Urothelium cell line (cell line): ENCODE results near the gene UGT1A5.

Experiments used
- DNase-seq: peaks from one replicate; pipeline ENCODE4 v3.0.0; 2011; ENCODE audit warnings: low spot score, mixed read lengths
- FAIRE-seq: peaks from 2 replicates; lab custom pipeline; 2011; peaks lifted over from hg19 to GRCh38; lab: Jason Lieb, UNC

The UGT1A5 gene

DNA sequence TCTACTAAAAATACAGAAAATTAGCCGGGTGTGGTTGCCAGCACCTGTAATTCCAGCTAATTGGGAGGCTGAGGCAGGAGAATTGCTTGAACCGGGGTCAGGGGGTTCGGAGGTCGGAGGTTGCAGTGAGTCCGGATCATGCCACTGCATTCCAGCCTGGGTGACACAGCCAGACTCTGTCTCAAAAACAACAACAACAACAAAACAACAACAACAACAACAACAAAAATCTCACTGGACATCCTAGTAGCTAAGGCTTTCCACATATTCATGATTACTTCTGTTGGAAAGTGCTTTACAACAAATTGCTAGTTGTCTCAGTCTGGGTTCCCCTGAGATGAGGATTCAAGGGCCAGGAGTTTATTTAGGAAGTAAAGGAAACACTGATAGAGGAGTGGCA is 61.1 kb downstream of the UGT1A5 start:
- no peak for DNase-seq
- no peak for FAIRE-seq

DNA sequence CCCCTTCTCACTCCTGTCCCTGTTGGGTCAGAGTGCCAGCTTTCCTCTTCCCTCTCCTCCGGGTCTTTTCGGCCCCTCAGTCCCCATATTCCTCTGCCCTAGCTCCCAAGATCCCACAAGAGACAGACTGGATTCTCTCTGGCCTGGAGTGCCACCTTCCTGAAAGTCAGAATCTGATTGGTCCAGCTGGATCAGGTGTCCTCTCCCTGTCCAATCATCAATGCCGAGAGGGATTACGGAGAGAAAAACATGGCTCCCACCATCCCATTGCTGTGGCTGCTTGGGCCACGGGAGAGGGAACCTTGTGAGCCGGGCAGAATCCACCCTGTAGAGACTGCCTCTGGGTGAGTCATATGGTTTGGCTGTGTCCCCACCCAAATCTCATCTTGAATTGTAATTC is 62.7 kb downstream of the UGT1A5 start:
- FAIRE-seq, result no peak
- DNase-seq, result no peak

DNA sequence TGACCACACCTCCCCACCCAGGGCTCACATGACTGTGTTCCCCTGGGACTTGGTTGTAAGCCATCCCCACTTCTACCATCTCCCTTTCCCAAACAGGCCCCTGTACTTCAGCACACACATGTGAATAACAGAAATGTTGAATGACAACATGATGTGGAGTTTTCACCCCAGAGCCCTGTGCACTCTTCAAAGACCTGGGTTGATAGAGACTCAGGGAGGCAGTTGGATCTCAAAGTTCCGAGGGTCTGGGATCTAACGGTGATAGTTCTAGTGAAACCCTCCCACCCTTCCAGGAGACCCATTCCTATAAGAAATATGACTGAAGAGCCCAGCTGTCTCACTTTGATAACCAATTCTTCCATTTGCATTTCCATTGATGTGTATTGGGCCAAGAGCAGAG is 65.3 kb downstream of the UGT1A5 start, which contains the start of gene MROH2A:
Gene MROH2A (plus strand): TSS at position 301 of the 400 bp plus-strand sequence. CDS start 1,029 bp downstream, outside the sequence.
- FAIRE-seq (no peak), DNase-seq (no peak)

DNA sequence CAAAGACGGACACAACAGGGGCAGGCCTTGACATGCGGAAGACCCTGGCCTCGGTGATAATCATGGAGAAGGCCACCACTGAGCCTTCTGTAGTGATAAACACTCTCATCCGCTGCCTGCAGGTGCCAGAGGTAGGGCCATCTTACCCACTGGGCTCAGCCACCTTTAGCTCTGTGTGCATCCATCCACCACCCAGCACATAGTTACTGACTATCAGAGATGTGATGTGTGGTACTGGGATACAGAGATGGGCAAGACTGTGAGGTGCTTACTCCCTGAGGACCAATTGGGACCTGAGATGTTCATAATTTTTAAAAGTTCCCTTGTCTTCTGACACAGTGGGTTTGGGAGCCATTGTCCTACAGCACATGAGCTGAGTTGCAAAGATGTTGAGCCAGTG is 67.0 kb downstream of the UGT1A5 start:
- DNase-seq (no peak), FAIRE-seq (no peak)

DNA sequence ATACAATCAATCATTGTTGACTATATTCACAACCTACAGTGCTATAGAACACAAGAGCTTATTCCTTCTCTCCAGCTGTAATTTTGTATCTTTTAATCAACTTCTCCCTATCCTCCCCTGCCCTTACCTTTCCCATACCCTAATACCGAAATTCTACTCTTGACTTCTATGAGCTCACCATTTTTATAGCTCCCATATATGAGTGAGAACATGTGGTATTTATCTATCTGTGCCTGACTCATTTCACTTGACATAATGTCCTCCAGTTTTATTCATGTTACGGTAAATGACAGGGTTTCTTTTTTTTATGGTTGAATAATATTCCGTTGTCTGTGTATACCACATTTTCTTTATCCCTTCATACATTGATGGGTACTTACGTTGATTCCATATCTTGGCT is 68.1 kb downstream of the UGT1A5 start:
- FAIRE-seq (no peak), DNase-seq (no peak)

DNA sequence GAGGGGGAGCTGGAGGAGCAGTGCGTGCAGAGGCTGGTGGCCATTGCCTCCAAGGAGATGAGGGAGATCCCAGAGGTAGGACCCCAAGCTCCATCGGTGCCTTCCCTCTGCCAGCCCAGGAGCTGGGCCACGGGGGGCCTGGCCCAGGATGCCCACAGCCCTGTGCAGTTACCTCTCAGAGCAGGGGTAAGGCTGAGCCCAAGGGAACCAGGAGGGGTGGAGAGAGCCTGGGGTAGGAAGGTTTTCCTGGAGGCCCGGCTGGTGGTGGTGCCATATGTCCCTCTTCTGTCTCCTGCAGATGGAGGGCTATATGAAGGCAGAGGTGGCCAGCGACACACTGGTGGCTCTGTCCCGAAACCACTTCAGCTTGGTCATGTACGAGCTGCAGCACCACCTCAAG is 76.8 kb downstream of the UGT1A5 start:
- FAIRE-seq, result no peak
- DNase-seq, result no peak

DNA sequence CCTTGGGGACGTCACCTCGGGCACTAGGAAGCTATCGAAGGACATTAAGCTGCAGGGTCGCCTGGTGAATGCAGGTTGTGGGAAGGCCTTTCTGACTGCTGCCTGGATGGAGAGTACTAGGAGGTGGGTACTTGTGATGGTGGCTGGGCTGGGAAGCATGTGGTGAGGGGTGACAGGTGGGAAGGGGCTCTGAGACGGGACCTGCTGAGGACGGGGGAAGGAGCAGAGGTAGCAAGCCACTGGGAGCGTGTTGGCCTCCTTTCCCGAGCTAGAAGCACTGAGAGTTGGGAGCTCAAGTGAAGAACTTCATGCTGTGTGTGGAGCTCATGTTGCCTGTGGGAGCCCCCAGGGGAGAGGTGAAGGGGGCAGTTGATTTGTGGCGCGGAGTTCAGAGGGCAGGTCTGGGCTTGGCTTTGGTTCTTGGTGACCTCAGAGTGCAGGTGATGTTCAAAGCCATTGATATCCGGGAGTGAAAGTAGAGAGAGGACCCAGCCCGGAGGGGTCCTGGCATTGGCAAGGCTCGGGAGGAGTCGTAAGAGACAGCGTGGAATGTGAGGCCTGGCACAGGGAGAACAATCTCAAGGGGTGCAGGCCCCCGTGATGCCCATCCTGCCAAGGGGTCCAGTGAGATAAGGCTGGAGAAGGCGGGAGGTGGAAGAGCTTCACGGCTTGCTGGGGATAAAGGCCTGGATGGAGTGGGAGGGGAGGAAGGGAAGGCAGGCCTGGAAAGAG is 78.6 kb downstream of the UGT1A5 start:
- FAIRE-seq, result no peak
- no peak for DNase-seq

DNA sequence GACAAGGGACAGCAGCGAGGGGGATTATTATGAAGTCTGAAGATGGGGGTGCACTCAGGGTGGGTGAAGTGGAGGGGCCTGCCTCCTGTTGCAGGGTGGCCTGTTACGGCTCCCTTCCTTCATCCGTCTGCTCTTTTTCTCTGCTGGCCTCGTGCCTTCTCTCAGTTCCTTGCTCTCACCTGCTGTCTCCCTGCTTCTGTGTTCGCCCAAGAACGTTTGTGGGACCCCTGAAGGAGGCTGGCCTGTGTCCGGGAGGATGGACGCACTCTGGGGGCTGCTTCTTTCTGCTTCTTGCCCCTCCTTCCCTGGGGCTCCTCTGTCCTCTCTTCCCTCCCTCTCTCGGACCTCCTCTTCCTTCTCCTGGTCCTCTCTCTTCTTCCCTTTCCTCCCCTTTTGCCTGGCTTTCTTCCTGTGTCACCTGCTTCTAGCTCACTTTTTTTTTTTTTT is 79.2 kb downstream of the UGT1A5 start:
- DNase-seq, result no peak
- no peak for FAIRE-seq

DNA sequence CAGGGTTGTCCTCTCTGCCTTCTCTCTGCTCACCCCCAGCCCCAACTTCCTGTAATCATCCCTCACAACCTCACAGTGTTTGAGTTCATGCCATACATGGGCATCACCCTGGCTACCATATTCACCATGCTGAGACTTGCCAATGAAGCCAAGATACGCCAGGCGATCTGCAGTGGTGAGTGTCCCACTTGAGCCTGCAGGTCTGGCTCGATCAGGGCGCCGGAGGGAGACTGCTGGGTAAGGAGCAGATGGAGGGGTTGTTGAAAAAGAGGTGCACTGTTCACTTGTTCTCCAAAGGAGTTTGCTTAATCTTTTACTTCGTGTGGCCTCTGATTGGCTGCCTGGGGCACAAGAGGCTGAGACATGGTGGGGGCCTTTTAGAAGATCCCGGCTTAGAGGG is 80.0 kb downstream of the UGT1A5 start:
- no peak for DNase-seq
- no peak for FAIRE-seq

DNA sequence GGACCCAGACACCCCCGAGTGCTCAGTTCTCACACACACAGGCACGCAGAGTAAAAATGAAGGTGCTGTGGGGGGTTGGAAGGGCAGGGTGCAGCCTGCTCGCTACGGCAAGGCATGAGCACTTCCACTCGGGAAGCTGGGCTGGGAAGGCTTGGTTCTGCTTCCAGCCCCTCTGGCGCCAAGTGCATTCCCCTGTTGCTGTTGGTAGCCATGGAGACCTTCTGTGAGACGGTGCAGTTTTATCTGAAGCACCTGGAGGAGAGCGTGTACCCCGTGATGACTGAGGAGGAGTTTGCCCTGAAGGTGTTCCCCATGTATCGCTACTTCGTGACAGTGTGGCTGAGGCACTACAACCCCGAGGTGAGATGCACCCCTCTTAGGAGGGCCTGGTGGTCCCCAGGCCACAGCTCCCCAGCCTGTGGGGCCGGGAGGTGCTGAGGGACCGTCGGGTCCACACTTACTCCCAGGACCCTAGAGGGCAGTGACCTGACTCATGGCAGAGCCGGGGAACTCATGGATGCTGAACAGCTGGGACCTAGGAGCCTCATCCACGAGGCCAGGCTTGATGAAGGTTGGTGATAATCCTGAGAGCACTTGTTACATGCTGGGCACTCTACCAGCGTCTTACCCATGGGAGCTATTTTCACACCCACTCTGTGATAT is 80.9 kb downstream of the UGT1A5 start:
- DNase-seq (no peak), FAIRE-seq (no peak)

DNA sequence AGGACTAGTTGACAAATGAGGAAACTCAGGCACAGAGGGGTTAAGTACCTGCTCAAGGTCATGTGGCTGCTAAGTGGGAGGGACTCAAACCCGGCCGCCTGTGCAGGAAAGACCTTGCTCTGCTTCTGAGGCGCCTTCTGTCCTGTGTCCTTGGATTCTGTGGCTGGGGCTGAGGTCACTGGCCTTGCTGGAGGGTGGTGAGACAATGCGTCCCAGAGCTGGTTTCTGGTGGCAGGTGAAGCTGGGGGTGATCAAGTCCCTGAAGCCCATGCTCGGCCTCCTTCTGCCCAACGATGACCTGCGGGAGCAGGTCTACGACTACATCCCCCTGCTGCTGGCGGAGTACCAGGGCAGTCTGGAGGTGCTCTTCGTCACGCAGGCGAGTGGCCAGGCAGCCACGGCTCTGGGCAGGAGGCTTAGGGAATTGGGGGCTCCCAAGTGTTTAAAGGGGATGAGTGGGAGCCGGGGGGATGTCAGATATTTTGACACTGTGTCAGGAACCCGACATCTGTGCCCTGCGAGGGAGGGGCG is 81.5 kb downstream of the UGT1A5 start:
- FAIRE-seq, result no peak
- DNase-seq, result no peak

DNA sequence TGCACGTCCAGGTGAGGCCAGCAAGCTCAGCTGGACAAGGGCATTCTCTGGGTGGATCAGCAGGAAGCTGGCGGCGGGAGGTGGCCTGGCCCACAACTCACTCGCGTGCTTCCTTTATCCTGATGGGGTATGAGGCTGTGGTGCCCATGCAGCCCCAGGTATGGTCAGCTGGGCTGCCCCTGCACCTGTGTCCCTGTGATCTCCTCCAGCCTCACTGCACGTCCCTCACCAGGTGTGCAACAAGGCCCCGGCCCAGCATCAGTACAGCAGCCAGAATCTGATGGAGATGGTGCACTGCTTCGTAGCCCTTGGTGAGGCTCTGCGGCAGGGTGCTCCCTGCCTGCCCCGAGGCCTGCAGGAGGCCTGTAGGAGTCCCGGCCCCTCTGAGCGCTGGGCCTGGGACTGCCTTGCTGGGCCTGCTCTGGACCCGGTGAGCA is 83.0 kb downstream of the UGT1A5 start:
- FAIRE-seq (no peak), DNase-seq (no peak)

DNA sequence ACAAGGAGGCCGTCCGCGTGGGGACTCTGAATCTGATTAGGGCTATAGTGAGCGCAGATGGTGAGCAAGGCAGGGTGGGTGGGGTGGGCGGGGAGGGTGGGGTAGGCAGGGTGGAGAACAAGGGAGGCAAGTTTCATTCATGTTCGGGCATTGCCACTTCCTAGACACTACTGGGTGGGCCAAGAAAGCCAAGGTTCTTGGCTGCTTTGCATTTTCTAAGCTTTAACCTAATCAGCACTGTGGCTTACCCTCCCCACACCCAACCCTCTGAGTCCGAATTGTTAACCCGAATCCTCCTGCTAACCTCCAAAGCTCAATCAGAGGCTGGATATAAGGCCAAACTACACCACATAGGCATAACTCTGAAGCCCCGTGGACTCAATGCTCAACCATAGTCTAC is 83.5 kb downstream of the UGT1A5 start:
- DNase-seq, result no peak
- no peak for FAIRE-seq

DNA sequence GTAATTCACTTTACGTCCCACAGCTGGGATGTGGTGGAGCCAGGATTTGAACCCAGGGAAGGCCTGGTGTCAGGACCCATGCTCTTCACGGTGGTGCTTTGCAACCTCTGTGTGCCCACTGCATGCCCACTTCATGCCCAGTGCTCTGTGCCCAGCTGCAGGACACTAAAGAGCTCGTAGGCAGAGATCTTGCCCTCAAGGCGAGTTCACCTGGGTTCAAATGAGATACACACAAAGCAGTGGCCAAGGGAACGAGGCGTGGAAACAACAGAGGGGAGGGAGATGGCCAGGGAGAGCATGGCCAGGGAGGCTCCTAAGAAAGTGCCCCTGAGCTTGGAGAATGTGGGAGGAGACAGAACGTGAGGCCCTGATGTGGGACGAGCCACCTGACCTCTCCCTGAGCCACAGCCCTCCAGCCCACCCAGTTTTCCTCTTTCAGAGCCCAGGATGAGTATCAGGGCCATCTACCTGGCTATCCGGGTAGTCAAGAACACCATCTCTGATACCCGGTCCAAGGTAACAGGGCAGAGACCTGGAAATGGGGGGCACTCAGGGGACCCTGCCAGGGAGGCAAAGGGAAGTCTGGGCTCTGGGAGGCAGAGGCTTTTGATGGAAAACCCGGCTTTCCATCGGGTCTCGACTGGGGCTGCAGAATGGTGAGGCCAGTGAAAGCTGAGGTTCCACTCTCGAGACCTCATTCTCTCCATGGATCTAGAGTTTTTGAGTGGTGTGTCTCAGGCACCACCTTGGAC is 85.8 kb downstream of the UGT1A5 start:
- FAIRE-seq, result no peak

DNA sequence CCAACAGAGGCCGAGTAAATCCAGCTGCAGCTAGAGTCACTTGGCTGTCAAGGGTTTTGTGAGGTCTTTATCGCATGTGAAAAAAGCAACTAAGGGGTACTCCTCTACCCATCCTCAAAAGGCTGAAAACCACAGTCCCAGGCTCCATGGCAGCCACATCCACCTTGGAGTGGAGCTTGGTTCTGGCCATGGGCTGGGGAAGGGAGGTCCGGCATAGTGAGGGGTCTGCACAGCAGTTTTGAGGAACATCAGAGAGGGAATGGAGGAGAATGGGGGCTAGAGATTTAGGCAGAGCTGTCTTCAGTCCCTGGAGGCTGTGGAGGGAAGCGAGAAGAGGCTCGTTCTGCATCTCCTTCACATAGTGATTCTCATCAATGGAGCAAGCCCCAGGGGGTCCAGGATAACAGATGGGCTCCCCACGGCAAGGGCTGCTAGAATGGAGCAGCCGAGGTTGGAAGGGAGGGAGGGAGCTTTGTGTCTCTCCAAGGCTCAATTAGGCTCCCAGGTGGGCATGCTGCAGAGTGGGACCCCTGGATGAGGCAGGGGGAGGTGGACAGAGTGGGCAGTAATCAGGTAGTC is 86.5 kb downstream of the UGT1A5 start:
- no peak for DNase-seq
- no peak for FAIRE-seq

More for the DNA sequence above, 85.8 kb downstream of the UGT1A5 start:
- no peak for DNase-seq

DNA sequence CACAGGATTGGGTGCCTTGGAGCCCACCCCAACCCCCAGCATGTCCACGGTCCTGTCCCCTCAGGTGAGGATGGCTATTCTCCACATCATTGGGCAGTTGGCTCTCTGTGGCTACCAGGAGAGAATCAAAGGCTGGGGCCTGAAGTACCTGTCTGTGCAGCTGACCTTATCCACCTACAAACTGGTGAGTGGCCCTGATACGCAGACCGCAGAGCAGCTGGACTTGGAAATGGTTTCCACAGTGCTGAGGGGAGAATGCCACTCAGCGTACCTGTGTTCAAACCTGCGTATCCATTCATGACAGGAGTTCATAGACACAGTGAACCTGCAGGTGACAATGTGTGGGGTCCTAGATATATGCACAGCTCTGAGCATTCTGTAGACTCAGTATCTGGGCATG is 87.0 kb downstream of the UGT1A5 start:
- DNase-seq (no peak), FAIRE-seq (no peak)

DNA sequence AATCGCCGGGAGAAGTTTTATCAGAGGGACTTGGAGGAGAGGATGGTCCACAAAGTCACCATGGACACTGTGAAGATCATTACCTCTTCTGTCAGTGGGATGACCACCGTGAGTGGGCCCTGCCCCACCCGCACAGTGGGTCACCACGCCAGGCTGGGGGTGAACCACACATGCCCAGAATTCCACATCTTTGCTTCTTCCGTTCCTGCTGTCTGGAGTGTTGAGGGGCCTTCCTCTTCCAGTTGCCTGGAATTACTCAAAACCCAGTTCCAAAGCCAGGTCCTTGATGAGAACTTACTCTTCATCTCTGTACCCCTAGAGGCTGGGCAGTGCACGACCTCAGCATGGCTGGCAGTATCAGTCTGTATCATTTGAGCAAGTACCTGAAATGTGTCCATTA is 87.5 kb downstream of the UGT1A5 start:
- no peak for DNase-seq
- FAIRE-seq, result no peak

DNA sequence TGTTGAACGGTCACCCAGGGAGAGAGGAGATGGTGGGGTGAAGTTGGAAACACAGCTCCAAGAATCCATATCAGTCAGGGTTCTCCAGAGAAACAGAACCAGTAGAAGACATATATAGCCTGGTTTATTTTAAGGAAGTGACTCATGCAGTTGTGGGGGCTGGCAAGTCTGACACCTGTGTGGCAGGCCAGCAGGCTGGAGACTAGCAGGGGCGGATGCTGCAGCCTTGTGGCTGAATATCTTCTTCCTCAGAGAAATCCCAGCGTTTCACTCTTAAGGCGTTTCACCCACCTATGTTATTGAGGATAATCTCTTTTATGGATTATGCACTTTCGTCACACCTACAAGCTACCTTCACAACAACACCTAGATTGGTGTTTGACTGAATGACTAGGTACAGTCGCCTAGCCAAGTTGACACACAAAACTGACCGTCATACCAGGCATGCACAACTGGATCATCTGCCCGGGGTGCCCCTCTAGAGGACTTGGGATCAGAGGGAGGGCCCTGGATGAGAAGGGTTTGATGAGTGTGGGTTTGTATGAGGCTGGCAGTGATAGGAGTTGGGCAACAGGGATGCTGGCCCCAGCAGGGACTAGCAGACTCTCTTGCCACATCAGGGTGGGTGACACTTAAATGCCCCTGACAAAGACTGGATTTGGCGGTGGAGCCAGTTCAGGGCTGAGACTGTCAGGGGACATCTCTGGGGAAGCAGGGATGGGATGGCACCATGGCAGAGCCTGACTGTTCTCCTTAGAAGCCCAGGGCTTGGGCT is 88.8 kb downstream of the UGT1A5 start:
- peak; percentile 79 for DNase-seq

DNA sequence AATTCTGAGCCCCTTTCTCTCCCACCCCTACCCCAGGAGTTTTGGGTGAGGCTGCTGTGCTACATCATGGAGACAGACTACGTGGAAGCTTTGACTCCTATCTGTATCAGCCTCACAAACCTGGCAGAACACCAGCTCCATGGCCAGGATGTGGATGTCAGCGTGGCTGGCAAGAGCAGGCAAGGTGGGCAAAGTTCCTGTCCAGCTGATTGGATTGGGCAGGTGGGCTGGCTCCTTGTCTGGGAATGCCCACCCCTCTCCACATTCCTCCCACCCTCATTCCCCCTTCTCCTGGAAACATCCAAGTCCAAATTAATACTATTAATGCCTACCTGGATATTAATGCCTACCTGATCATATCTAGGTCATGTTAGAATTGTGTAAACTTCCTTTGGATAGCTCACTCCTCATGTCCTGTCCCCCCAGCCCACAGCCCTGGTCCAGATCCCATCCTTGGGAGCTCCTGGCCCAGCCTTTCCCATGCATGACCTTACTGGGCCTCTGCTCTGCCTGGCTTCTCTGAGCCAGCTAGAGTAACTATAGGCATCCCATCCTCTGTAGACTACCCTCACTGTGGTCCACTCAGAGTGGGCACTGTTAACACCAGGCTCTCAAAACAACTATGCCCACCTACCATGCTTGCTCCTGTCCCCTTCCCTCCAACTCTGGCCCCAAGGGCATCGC is 89.6 kb downstream of the UGT1A5 start:
- FAIRE-seq, result no peak
- DNase-seq, result no peak

More for the DNA sequence above, 88.8 kb downstream of the UGT1A5 start:
- FAIRE-seq, result no peak
